GM19023 (cell line): ENCODE data around the gene ABHD10.
"Not testable (repeated sequence)": the region's sequence is repeated elsewhere in the genome, so short reads cannot be mapped to it uniquely, and the experiment has no call there.

ENCODE experiments used
- ATAC-seq: cut with Tn5 transposase; IDR thresholded peaks from one replicate; pipeline ENCODE4 v1.9.1; 2021; ENCODE audit warnings: mild to moderate bottlenecking, moderate library complexity; ENCODE audit not compliant: unreplicated experiment

The ABHD10 gene

GRCh38 chr3:112027826-112028225, 49.0 kb downstream of the ABHD10 start:
- no peak for ATAC-seq

DNA sequence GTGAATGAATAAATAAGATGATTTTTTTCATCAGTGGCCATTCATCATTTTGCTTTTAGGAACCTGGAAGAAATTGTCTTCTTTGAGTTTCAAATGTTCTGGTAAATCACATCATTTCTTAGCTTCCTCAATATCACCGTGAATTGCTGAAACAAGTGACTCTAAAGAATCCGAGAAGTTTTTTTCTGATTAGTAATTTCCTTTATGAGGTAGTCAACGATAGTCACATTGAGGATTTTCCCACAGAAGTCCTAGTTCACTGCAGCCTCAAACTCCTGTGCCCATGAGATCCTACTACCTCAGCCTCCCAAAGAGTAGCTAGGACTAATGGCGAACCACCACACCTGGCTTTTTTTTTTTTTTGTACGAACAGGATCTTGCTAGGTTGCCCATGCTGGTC, 52.1 kb downstream of the ABHD10 start:
- ATAC-seq, result no peak

DNA sequence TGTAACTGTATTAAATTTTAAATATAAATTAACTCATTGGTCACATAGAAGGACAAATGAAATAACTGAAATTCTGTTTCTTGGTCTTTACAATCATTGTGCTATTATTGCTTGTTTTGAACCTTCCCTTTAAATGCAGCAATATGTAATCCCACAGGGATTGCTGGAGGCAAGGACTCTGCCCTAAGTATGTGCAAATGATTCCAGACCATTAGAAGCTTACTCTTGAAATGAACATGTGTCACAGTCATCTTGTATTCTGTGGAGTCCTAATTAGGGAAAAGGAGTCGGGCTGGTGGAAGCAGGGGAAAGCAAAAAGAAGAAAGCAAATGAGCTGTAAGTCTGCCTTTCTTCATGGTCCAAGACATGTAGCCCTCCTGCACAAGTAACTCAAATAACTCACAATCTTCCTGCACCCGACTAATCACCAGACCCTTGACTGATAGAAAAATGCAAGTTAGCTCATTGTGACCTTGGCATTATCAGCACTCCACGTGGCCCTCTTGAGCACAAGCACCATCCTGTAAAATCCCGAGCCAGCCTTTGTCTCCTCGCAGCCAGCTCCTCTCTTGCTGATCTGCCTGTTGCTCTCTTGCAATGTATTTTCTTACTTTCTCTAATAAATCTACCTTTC, 53.4 kb downstream of the ABHD10 start:
- ATAC-seq, result no peak

DNA sequence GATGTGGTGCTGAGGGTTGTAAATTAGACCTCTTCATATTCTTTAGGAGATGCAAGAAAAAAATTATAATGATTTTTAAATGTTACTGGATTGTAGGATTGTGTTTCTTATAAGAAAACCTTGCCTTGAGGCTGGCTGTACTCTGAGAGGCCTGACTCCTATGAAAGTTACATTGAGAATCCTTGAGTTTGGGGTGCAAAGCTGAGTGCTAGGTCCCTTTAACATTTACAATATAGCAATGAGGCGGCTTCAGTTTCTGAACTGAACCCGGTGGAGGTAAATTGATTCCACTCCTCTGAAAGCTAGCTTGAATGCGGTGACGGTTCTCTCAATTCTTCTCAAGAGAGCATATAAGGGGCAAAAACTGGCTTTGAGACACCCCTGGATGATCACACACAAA, 55.6 kb downstream of the ABHD10 start, which contains the start of gene TMPRSS7:
Gene TMPRSS7 (plus strand): TSS at position 301 of the 400 bp plus-strand sequence. CDS start 110 bp downstream, outside the sequence.
- no peak for ATAC-seq

GRCh38 chr3:112035241-112035640, 56.4 kb downstream of the ABHD10 start:
- no peak for ATAC-seq

GRCh38 chr3:112037194-112037593, 58.4 kb downstream of the ABHD10 start:
- ATAC-seq, result not testable (repeated sequence)

GRCh38 chr3:112038863-112039262, 60.0 kb downstream of the ABHD10 start:
- no peak for ATAC-seq

- ATAC-seq, result no peak
These were observed 62.5 kb downstream of the ABHD10 start for GRCh38 chr3:112041321-112041720.

GRCh38 chr3:112042842-112043280, 64.0 kb downstream of the ABHD10 start:
- ATAC-seq, result no peak
